Transverse colon (tissue), 4 donors: ENCODE results near the gene TMEM170B. TPM values are rescaled to one million over a fixed set of nuclear protein-coding genes. Genes with fewer than 3 reads are reported as not detected.
A peak's percentile ranks its signal among the peaks of the same experiment; 100 is the strongest.

Experiments used
- DNase-seq: peaks from one replicate; pipeline ENCODE4 v3.0.0-alpha.2; 2019
- H3K27ac ChIP-seq, 4 donors: fragments of 200-600 bp; sonication (generic); 2 replicates each; pipeline ENCODE4 v1.5.1; 2016 to 2018; ENCODE audit warnings: inconsistent platforms in 4 of 4
- H3K27me3 ChIP-seq: fragments of 200-600 bp; sonication (generic); 2 replicates; pipeline ENCODE4 v1.5.1; 2017; ENCODE audit warnings: inconsistent platforms
- H3K36me3 ChIP-seq, 4 donors: fragments of 200-600 bp; sonication (generic); 2 replicates each; pipeline ENCODE4 v1.5.1; 2017 to 2019; ENCODE audit warnings: inconsistent platforms in 4 of 4
- H3K4me1 ChIP-seq, 4 donors: fragments of 200-600 bp; sonication (generic); 2 replicates each; pipeline ENCODE4 v1.5.1; 2017 to 2020; ENCODE audit warnings: inconsistent platforms in 4 of 4
- H3K4me3 ChIP-seq, 4 donors: fragments of 200-600 bp; sonication (generic); 1 replicate in 1 of 4; 2 replicates in 3 of 4; pipeline versions ENCODE4 v1.5.1 to v1.6.1; 2017 to 2019; ENCODE audit warnings: inconsistent platforms in 4 of 4
- H3K9me3 ChIP-seq, 2 donors: fragments of 200-600 bp; sonication (generic); 2 replicates each; pipeline ENCODE4 v1.5.1; 2017 to 2019; ENCODE audit warnings: inconsistent platforms in 2 of 2
- EP300 ChIP-seq: sonication (generic); formaldehyde crosslinking; IDR thresholded peaks from one replicate; pipeline ENCODE4 v1.6.1; 2017; ENCODE audit warnings: antibody characterized with exemption, low read depth
- POLR2A ChIP-seq: fragments of 450-650 bp; IDR thresholded peaks from one replicate; pipeline ENCODE4 v1.6.1; 2016; ENCODE audit warnings: antibody characterized with exemption, mild to moderate bottlenecking, moderate library complexity
- POLR2AphosphoS5 ChIP-seq, 3 donors: sonication (generic); formaldehyde crosslinking; IDR thresholded peaks; one replicate each; pipeline ENCODE4 v1.6.1; 2016; ENCODE audit warnings: antibody characterized with exemption in 3 of 3
- WGBS, 2 donors: methylation state at CpG; one replicate each; pipeline ENCODE4 v1.1.5; 2018; ENCODE audit warnings: low coverage in 1 of 2; 5-methylcytosine and 5-hydroxymethylcytosine counted together
- in situ Hi-C, 4 donors: fragments of 200-750 bp; cut with MboI; loops; one replicate each; pipeline versions ENCODE4 v1.15.0 to v1.15.1; 2017; ENCODE audit warnings: low sequenced_read_pairs in 3 of 4, low pct_ligation_motif_present in 1 of 4, low pct_unique_long_range_greater_than_20kb in 1 of 4
- intact Hi-C: fragments of 100-400 bp; cut with DNase I; formaldehyde crosslinking; loops from one replicate; pipeline ENCODE4 v1.15.1; 2023; ENCODE audit warnings: low total_unique reads
- total RNA-seq, 4 donors: library from RNA; depleted of rRNA; stranded (reverse); fragments of >200 nt; gene quantifications; one replicate each; pipeline ENCODE4 v1.1.0, GENCODE V29; 2016
- TF ChIP-seq, protein P1 (sequence below), 5 experiments: fragments of 200-600 bp in 3 of 5; fragments of 450-650 bp in 2 of 5; sonication (generic) in 3 of 5; IDR thresholded peaks; 1 replicate in 2 of 5; 2 replicates in 3 of 5; pipeline ENCODE4 v1.5.1; 2016 to 2017; ENCODE audit warnings: antibody characterized with exemption in 5 of 5, inconsistent platforms in 3 of 5, mild to moderate bottlenecking in 2 of 5, moderate library complexity in 1 of 5

The TMEM170B gene
- total RNA-seq, 4 donors from 2014 or later, result 1.6 to 8.0 (median 3.0) TPM

DNA sequence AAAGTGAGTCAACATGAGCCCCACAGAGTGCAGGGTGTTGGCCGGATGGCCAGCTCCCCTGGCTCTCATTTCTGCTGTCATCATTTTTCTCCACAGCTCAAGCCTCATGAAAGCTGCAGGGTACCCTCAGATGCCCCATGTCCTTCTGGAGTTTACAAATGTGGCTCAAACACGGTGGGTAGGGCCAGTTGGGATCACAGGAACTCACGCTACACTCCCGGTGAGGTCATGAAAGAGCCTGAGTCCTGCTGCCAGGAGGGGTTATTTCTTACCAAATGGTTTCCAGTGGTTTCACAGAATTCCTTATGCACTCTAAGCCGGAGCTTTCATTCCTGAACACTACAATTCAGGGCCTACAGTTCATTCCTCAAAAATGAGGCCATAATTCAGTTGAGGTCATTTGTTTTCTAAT is 78.7 kb downstream of the TMEM170B start:
- peaks cover 0 to 4% (median 0%) of the 10 kb centered on the region in 4 donors for H3K4me1 ChIP-seq
- H3K9me3 ChIP-seq, result no peaks in the 10 kb centered on the region
- H3K27me3 ChIP-seq, result no peaks in the 10 kb centered on the region
- H3K27ac ChIP-seq, result peak overlapping the region in 2 of 4 donors; percentile 31 to 39
- in situ Hi-C loops (no loop called here), intact Hi-C loops (no loop called here)
- WGBS, 2 donors, result 50 to 74% methylated on average over 1 to 5 of the region's 5 CpGs
- TF ChIP-seq EP300 (no peak), POLR2A (no peak), POLR2AphosphoS5 (IDR thresholded peaks at IDR 0.05) (no peak)
- TF ChIP-seq, protein P1, sequence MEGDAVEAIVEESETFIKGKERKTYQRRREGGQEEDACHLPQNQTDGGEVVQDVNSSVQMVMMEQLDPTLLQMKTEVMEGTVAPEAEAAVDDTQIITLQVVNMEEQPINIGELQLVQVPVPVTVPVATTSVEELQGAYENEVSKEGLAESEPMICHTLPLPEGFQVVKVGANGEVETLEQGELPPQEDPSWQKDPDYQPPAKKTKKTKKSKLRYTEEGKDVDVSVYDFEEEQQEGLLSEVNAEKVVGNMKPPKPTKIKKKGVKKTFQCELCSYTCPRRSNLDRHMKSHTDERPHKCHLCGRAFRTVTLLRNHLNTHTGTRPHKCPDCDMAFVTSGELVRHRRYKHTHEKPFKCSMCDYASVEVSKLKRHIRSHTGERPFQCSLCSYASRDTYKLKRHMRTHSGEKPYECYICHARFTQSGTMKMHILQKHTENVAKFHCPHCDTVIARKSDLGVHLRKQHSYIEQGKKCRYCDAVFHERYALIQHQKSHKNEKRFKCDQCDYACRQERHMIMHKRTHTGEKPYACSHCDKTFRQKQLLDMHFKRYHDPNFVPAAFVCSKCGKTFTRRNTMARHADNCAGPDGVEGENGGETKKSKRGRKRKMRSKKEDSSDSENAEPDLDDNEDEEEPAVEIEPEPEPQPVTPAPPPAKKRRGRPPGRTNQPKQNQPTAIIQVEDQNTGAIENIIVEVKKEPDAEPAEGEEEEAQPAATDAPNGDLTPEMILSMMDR (IDR thresholded peaks at IDR 0.05), result no peak
- no peaks in the 10 kb centered on the region for H3K36me3 ChIP-seq
- no peak overlapping the region for H3K4me3 ChIP-seq
- no peak for DNase-seq

DNA sequence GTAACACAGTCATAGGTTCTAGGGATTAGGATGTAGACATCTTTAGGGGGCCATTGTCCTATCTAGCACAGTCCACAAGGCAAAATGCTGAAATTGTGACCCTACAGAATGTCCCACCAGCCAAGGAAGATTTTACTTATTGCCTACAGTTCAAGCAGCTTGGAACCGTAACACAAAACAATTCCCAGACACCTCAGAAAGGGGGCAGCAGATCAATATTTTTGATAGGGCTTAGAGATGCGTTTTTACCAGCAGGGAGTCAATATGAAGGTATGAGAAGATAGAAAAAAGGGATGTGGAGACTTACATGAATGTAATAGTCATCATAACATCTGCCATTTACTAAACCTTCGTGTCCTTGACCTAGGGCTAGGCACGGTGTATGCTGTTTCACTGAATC is 81.0 kb downstream of the TMEM170B start:
- Histone ChIP-seq H3K27me3 (no peaks in the 10 kb centered on the region), H3K4me3 (no peak overlapping the region), H3K36me3 (no peaks in the 10 kb centered on the region), H3K4me1 (peaks cover 0 to 4% (median 0%) of the 10 kb centered on the region in 4 donors), H3K9me3 (no peaks in the 10 kb centered on the region), H3K27ac (no peak overlapping the region)
- intact Hi-C loops (no loop called here), in situ Hi-C loops (no loop called here)
- DNase-seq, result no peak
- TF ChIP-seq, protein P1 (IDR thresholded peaks at IDR 0.05), result peak in 2 of 5 experiments; percentile 7 to 9
- no peak for TF ChIP-seq POLR2AphosphoS5 (IDR thresholded peaks at IDR 0.05)
- WGBS, 2 donors, result 32 to 53% methylated on average over 4 of the region's 4 CpGs

DNA sequence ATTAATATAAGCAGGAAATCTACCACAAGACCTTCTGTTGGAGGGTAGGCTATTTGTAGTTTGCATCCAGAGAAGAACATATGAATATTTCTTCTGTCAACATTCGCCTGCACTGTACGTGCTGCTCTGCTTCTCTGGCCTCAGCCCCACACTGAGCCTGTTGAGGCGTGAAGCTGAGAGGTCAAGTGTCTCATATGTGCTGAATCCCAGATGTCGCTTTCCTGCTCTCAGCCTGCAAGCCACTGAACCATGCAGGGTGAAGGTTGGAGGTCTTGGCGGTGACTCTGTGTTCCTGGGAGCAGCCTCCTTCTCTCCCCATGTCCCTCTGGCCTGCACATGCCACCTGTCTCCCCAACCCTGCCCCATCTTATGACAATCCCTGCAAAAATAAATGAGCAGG is 83.6 kb downstream of the TMEM170B start:
- H3K9me3 ChIP-seq, result no peaks in the 10 kb centered on the region
- intact Hi-C loops (no loop called here), in situ Hi-C loops (no loop called here)
- H3K27me3 ChIP-seq, result no peaks in the 10 kb centered on the region
- WGBS, 2 donors, result 86 to 100% methylated on average over 4 to 5 of the region's 5 CpGs
- no peaks in the 10 kb centered on the region for H3K4me1 ChIP-seq
- no peaks in the 10 kb centered on the region for H3K36me3 ChIP-seq
- no peak overlapping the region for H3K27ac ChIP-seq
- H3K4me3 ChIP-seq, result no peak overlapping the region
- TF ChIP-seq POLR2AphosphoS5 (IDR thresholded peaks at IDR 0.05) (no peak), EP300 (no peak), POLR2A (no peak)
- TF ChIP-seq, protein P1 (IDR thresholded peaks at IDR 0.05), result no peak
- no peak for DNase-seq

DNA sequence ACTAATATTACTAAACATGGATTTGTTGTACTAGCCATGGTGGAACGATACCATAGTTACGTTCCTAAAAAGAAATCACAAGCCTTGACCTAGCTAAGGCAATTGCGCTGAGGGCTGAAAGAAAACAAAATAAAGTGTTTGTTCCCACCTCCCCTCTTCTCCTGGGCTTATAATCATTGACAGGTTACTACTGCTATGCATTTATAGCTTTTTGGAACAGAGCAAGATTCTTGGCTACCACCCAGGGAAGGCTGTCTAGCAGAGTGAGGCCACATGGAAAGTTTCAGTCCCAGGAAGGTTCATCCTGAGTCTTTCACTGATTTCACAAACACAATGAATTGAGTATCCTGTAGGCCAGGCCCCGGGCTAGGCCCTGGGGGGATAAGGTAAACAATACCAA is 84.6 kb downstream of the TMEM170B start:
- Histone ChIP-seq H3K27ac (no peak overlapping the region), H3K36me3 (no peaks in the 10 kb centered on the region), H3K4me1 (no peaks in the 10 kb centered on the region), H3K9me3 (no peaks in the 10 kb centered on the region), H3K27me3 (no peaks in the 10 kb centered on the region), H3K4me3 (no peak overlapping the region)
- no peak for DNase-seq
- 60 to 72% methylated on average over 2 to 4 of the region's 4 CpGs for WGBS, 2 donors
- in situ Hi-C loops, result no loop called here
- intact Hi-C loops, result no loop called here
- TF ChIP-seq EP300 (no peak), POLR2AphosphoS5 (IDR thresholded peaks at IDR 0.05) (no peak), POLR2A (no peak)
- TF ChIP-seq, protein P1 (IDR thresholded peaks at IDR 0.05), result no peak
